Amniotic stem cell (primary cell): ENCODE data around the gene VASH1.
"Not testable (repeated sequence)": the region's sequence is repeated elsewhere in the genome, so short reads cannot be mapped to it uniquely, and the experiment has no call there.

Source experiments
- DNase-seq: peaks from one replicate; lab custom pipeline; 2025; lab: John Stamatoyannopoulos, UW

VASH1 gene

GRCh38 chr14:76761136-76761959 is at the start of gene VASH1:
TSS of gene VASH1 (plus strand) at chr14:76761468. CDS start at chr14:76762822, 1,354 bp downstream.
- peak; percentile 17 for DNase-seq

- DNase-seq: no peak
Measured at GRCh38 chr14:76713121-76713520, 48.1 kb upstream of the VASH1 start.

- no peak for DNase-seq
Measured at GRCh38 chr14:76714470-76714869, 46.8 kb upstream of the VASH1 start.

- no peak for DNase-seq
Measured at GRCh38 chr14:76715101-76715500, 46.2 kb upstream of the VASH1 start.

GRCh38 chr14:76715511-76716081 is 45.7 kb upstream of the VASH1 start:
- DNase-seq: no peak

GRCh38 chr14:76716285-76716684 is 45.0 kb upstream of the VASH1 start:
- no peak for DNase-seq

GRCh38 chr14:76717508-76718290 is 43.6 kb upstream of the VASH1 start:
- no peak for DNase-seq

- no peak for DNase-seq
Measured at GRCh38 chr14:76718306-76719040, 42.8 kb upstream of the VASH1 start.

GRCh38 chr14:76719666-76720065 is 41.6 kb upstream of the VASH1 start:
- DNase-seq: no peak

GRCh38 chr14:76720382-76720813 is 40.9 kb upstream of the VASH1 start:
- no peak for DNase-seq

- DNase-seq: not testable (repeated sequence)
Measured at GRCh38 chr14:76721506-76721905, 39.8 kb upstream of the VASH1 start.

GRCh38 chr14:76724651-76725550 is 36.4 kb upstream of the VASH1 start:
- no peak for DNase-seq

GRCh38 chr14:76726551-76726970 is 34.7 kb upstream of the VASH1 start:
- DNase-seq: no peak

GRCh38 chr14:76727384-76727783 is 33.9 kb upstream of the VASH1 start:
- no peak for DNase-seq

GRCh38 chr14:76727901-76728300 is 33.4 kb upstream of the VASH1 start:
- DNase-seq: no peak

GRCh38 chr14:76729258-76729657 is 32.0 kb upstream of the VASH1 start:
- no peak for DNase-seq

GRCh38 chr14:76729953-76730505 is 31.2 kb upstream of the VASH1 start:
- no peak for DNase-seq

- not testable (repeated sequence) for DNase-seq
Measured at GRCh38 chr14:76734501-76734900, 26.8 kb upstream of the VASH1 start.

GRCh38 chr14:76736514-76736913 is 24.8 kb upstream of the VASH1 start:
- DNase-seq: no peak

- DNase-seq: no peak
Measured at GRCh38 chr14:76741074-76741473, 20.2 kb upstream of the VASH1 start.

GRCh38 chr14:76742185-76742584 is 19.1 kb upstream of the VASH1 start:
- DNase-seq: no peak
